ENCODE data around the gene DIP2C. TPM values are rescaled to one million over a fixed set of nuclear protein-coding genes. Genes with fewer than 3 reads are reported as not detected.

Gene DIP2C
- total and polyA plus RNA-seq, 8 donors = 2.4 to 40.1 (median 21.0) TPM

DNA sequence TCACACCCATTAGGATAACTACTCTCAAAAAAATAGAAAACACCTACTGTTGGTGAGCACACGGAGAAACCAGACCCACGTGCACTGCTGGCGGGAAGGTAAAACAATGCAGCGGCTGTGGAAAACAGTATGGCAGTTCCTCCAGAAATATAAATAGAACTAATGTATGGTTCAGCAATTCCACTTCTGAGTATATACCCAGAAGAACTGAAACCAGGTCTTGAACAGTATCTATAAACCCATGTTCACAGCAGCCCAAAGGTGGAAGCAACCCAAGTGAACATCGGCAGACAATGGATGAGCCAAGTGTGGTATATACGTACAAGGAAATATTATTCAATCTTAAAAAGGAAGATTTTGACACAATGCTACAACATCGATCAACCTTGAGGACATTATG lies 389.5 kb downstream of the DIP2C start:
- H3K4me3 ChIP-seq = no peak overlapping the region
- peaks cover 0 to 16% (median 7%) of the 10 kb centered on the region in 4 donors for H3K4me1 ChIP-seq
- no peaks in the 10 kb centered on the region for H3K27me3 ChIP-seq
- WGBS, 5 donors = 91 to 97% (median 93%) methylated on average over 7 of the region's 7 CpGs
- DNase-seq = no peak
- no peak for TF ChIP-seq POLR2AphosphoS5 (IDR thresholded peaks at IDR 0.05)
- TF ChIP-seq POLR2A (IDR thresholded peaks at IDR 0.05) = no peak
- no peak for TF ChIP-seq EP300 (IDR thresholded peaks at IDR 0.05)
- TF ChIP-seq, protein P1, sequence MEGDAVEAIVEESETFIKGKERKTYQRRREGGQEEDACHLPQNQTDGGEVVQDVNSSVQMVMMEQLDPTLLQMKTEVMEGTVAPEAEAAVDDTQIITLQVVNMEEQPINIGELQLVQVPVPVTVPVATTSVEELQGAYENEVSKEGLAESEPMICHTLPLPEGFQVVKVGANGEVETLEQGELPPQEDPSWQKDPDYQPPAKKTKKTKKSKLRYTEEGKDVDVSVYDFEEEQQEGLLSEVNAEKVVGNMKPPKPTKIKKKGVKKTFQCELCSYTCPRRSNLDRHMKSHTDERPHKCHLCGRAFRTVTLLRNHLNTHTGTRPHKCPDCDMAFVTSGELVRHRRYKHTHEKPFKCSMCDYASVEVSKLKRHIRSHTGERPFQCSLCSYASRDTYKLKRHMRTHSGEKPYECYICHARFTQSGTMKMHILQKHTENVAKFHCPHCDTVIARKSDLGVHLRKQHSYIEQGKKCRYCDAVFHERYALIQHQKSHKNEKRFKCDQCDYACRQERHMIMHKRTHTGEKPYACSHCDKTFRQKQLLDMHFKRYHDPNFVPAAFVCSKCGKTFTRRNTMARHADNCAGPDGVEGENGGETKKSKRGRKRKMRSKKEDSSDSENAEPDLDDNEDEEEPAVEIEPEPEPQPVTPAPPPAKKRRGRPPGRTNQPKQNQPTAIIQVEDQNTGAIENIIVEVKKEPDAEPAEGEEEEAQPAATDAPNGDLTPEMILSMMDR (IDR thresholded peaks at IDR 0.05) = no peak
- no peak overlapping the region for H3K27ac ChIP-seq
- H3K36me3 ChIP-seq = peaks cover 0 to 35% (median 22%) of the 10 kb centered on the region in 4 donors
- H3K9me3 ChIP-seq = no peaks in the 10 kb centered on the region
- intact Hi-C loops (cut with DNase I; ENCODE audit: low total_unique reads) = no loop called here

DNA sequence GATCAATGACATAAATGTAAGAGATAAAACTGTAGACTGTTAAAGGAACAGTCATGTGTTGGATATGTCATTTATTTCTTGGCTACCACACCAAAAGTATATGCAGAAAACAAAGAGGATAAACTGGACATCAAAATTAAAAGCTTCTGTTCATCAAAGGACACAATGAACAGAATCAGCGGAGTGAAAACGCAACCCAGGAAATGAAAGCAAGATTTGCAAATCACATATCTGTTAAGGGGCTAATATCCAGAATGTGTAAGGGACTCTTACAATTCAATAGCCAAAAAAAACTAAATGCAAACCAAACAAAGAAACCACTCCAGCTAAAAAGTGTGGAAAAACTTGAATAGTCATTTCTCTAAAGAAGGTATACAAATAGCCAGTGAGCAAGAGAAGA lies 390.0 kb downstream of the DIP2C start:
- H3K27me3 ChIP-seq = no peaks in the 10 kb centered on the region
- no peak overlapping the region for H3K27ac ChIP-seq
- TF ChIP-seq, protein P1 (IDR thresholded peaks at IDR 0.05) = no peak
- TF ChIP-seq POLR2AphosphoS5 (IDR thresholded peaks at IDR 0.05) (no peak), POLR2A (IDR thresholded peaks at IDR 0.05) (no peak), EP300 (IDR thresholded peaks at IDR 0.05) (no peak)
- intact Hi-C loops (cut with DNase I; ENCODE audit: low total_unique reads) = no loop called here
- H3K4me1 ChIP-seq = peaks cover 0 to 16% (median 7%) of the 10 kb centered on the region in 4 donors
- 87 to 99% (median 91%) methylated on average over 2 of the region's 2 CpGs for WGBS, 5 donors
- peaks cover 0 to 35% (median 22%) of the 10 kb centered on the region in 4 donors for H3K36me3 ChIP-seq
- DNase-seq = no peak
- H3K9me3 ChIP-seq = no peaks in the 10 kb centered on the region
- H3K4me3 ChIP-seq = no peak overlapping the region

DNA sequence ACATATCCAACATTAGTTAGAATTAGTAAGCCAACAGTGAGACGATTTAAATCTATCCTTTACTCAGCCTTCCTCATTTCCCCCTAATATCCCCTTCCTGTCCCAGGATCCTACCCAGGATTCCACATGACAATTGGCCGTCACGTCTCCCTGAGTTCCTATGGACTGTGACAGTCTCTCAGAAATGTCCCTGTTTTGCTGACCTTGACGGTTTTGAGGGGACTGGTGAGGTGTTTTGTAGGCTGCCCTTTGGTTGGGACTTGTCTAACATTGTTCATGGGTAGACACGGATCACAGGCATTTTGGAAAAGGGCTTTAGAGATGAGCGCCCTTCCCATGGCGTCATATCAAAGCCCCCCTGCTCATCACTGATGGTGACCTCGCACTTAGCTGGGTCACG lies 391.4 kb downstream of the DIP2C start:
- peak overlapping the region in 2 of 5 donors; percentile 59 to 64 for H3K27ac ChIP-seq
- intact Hi-C loops (cut with DNase I; ENCODE audit: low total_unique reads) = no loop called here
- no peak for DNase-seq
- H3K4me3 ChIP-seq = no peak overlapping the region
- TF ChIP-seq POLR2A (IDR thresholded peaks at IDR 0.05) (no peak), EP300 (IDR thresholded peaks at IDR 0.05) (no peak), POLR2AphosphoS5 (IDR thresholded peaks at IDR 0.05) (no peak)
- TF ChIP-seq, protein P1 (IDR thresholded peaks at IDR 0.05) = no peak
- peaks cover 0 to 16% (median 7%) of the 10 kb centered on the region in 4 donors for H3K4me1 ChIP-seq
- no peaks in the 10 kb centered on the region for H3K27me3 ChIP-seq
- 75 to 93% (median 90%) methylated on average over 9 of the region's 9 CpGs for WGBS, 5 donors
- no peaks in the 10 kb centered on the region for H3K9me3 ChIP-seq
- peaks cover 0 to 27% (median 20%) of the 10 kb centered on the region in 4 donors for H3K36me3 ChIP-seq

DNA sequence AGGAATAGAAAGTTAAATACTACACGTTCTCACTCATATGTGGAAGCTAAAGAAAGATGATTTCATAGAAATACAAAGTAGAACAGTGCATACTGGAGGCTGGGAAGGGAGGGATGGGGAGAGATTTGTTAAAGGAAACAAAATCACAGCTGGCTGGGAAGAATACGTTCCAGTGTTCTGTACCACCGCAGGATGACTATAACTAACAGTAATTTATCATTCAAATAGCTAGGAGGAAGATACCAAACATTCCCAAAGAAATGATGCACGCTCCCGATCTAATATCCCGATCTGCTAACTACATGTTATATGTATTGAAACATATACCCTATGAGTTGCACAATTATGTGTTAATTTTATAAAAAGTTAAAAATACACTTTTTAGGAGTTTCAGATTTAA lies 391.9 kb downstream of the DIP2C start:
- intact Hi-C loops (cut with DNase I; ENCODE audit: low total_unique reads) = no loop called here
- peaks cover 0 to 27% (median 18%) of the 10 kb centered on the region in 4 donors for H3K36me3 ChIP-seq
- DNase-seq = peak in 1 of 2 donors; percentile 47
- H3K9me3 ChIP-seq = no peaks in the 10 kb centered on the region
- peak overlapping the region in 3 of 5 donors; percentile 29 to 64 (median 59) for H3K27ac ChIP-seq
- H3K27me3 ChIP-seq = no peaks in the 10 kb centered on the region
- H3K4me3 ChIP-seq = no peak overlapping the region
- 47 to 69% (median 64%) methylated on average over 6 of the region's 6 CpGs for WGBS, 5 donors
- H3K4me1 ChIP-seq = peaks cover 0 to 16% (median 7%) of the 10 kb centered on the region in 4 donors
- no peak for TF ChIP-seq POLR2A (IDR thresholded peaks at IDR 0.05)
- TF ChIP-seq POLR2AphosphoS5 (IDR thresholded peaks at IDR 0.05) = no peak
- TF ChIP-seq, protein P1 (IDR thresholded peaks at IDR 0.05) = no peak
- no peak for TF ChIP-seq EP300 (IDR thresholded peaks at IDR 0.05)

Data from stomach (tissue), 9 donors.